Hepatocyte (in vitro differentiated cells): ENCODE data around the gene GNG10. TPM values are rescaled to one million over a fixed set of nuclear protein-coding genes. Genes with fewer than 3 reads are reported as not detected.

ENCODE experiments used
- DNase-seq: peaks from one replicate; pipeline ENCODE4 v3.0.0-alpha.2; 2016; ENCODE audit warnings: low spot score
- H2AFZ ChIP-seq: fragments of 200-600 bp; sonication (generic); 2 replicates; pipeline ENCODE4 v1.6.0; 2016; ENCODE audit warnings: antibody characterized with exemption, mild to moderate bottlenecking
- H3K27ac ChIP-seq: fragments of 200-600 bp; sonication (generic); 2 replicates; pipeline ENCODE4 v1.5.1; 2016; ENCODE audit warnings: mild to moderate bottlenecking
- H3K27me3 ChIP-seq: fragments of 200-600 bp; sonication (generic); 2 replicates; pipeline ENCODE4 v1.6.1; 2016
- H3K36me3 ChIP-seq: fragments of 200-600 bp; sonication (generic); replicated peaks from 2 replicates; pipeline ENCODE4 v1.5.1; 2016; ENCODE audit warnings: low read depth; ENCODE audit not compliant: insufficient read depth
- H3K4me1 ChIP-seq: fragments of 200-600 bp; sonication (generic); 2 replicates; pipeline ENCODE4 v1.5.1; 2016; ENCODE audit warnings: mild to moderate bottlenecking, moderate library complexity; ENCODE audit not compliant: insufficient read depth
- H3K4me2 ChIP-seq: fragments of 200-600 bp; sonication (generic); 2 replicates; pipeline ENCODE4 v1.6.0; 2016
- H3K4me3 ChIP-seq: fragments of 200-600 bp; sonication (generic); 2 replicates; pipeline ENCODE4 v1.5.1; 2016; ENCODE audit warnings: mild to moderate bottlenecking
- H3K79me2 ChIP-seq: fragments of 200-600 bp; sonication (generic); 2 replicates; pipeline ENCODE4 v1.6.0; 2017; ENCODE audit warnings: mild to moderate bottlenecking
- H3K9me2 ChIP-seq: fragments of 200-600 bp; sonication (generic); replicated peaks from 2 replicates; pipeline ENCODE4 v1.6.0; 2017; ENCODE audit warnings: mild to moderate bottlenecking; ENCODE audit not compliant: insufficient read depth
- H3K9me3 ChIP-seq: fragments of 200-600 bp; sonication (generic); 2 replicates; pipeline ENCODE4 v1.5.1; 2016; ENCODE audit warnings: low read depth, mild to moderate bottlenecking
- H4K20me1 ChIP-seq: fragments of 200-600 bp; sonication (generic); 2 replicates; pipeline ENCODE4 v1.6.0; 2016; ENCODE audit warnings: mild to moderate bottlenecking; ENCODE audit not compliant: insufficient read depth, poor library complexity, severe bottlenecking
- EZH2 ChIP-seq: fragments of 200-600 bp; sonication (generic); IDR thresholded peaks from 2 replicates; pipeline ENCODE4 v1.6.1; 2016; ENCODE audit warnings: antibody characterized with exemption, mild to moderate bottlenecking, borderline replicate concordance
- EZH2phosphoT487 ChIP-seq: fragments of 200-600 bp; sonication (generic); IDR thresholded peaks from one replicate; pipeline ENCODE4 v1.6.1; 2018; ENCODE audit warnings: antibody characterized with exemption, mild to moderate bottlenecking, low read depth, moderate library complexity; ENCODE audit not compliant: unreplicated experiment, severe bottlenecking
- WGBS: methylation state at CpG from one replicate; pipeline ENCODE4 v1.1.6; 2016; ENCODE audit warnings: low lambda C conversion rate; ENCODE audit errors: missing lambda C conversion rate; 5-methylcytosine and 5-hydroxymethylcytosine counted together
- polyA plus RNA-seq: library from polyadenylated mRNA; unstranded; fragments of >200 nt; fragmentation: Nextera tagmentation; extraction: Ambion mirVana; gene quantifications from 2 replicates; pipeline ENCODE4 v1.2.1, GENCODE V29; 2016
- total RNA-seq: library from RNA; depleted of rRNA; stranded (reverse); fragments of >200 nt; gene quantifications from 2 replicates; pipeline ENCODE4 v1.2.3, GENCODE V29; 2014
- TF ChIP-seq, protein P1 (sequence below): fragments of 200-600 bp; sonication (generic); IDR thresholded peaks from 2 replicates; pipeline ENCODE4 v1.5.1; 2016; ENCODE audit warnings: antibody characterized with exemption, mild to moderate bottlenecking; ENCODE audit not compliant: poor library complexity

Gene GNG10
- total and polyA plus RNA-seq, 2 experiments from 2014 or later: 51.6 to 101 TPM

DNA sequence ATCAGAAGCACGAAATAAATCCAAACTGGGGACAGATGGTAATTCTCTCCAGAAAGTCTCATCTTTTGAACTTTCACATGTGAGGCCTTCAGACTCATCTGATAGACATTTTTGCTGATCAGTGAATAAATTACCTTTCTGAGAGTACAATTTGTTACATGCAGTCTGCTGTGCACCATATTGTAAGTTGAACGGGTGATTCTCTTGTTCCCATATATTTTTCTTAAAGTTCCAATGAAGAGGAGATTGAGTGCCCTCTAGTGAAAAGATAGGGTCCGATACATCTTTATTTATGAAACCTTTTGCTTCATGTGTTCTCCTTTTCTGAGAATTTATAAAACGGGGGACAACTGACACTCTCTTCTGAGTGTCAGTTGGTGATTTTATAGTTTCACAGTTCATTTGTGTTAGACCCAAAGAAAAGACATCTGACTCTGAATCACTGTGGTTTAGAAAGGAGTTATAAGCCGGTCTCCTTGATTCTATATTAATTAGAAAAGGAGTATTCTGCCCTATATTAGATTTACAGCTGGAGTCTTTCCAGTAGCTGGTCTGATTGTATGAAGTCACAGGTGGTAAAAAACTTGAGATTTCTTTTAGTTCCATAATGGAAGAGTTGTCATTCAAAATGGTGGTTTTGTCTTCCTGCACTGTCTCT, 30.4 kb downstream of the GNG10 start:
- no peak overlapping the region for H3K4me2 ChIP-seq
- H3K9me2 ChIP-seq: no peaks in the 10 kb centered on the region
- no peak for TF ChIP-seq EZH2phosphoT487
- TF ChIP-seq, protein P1, sequence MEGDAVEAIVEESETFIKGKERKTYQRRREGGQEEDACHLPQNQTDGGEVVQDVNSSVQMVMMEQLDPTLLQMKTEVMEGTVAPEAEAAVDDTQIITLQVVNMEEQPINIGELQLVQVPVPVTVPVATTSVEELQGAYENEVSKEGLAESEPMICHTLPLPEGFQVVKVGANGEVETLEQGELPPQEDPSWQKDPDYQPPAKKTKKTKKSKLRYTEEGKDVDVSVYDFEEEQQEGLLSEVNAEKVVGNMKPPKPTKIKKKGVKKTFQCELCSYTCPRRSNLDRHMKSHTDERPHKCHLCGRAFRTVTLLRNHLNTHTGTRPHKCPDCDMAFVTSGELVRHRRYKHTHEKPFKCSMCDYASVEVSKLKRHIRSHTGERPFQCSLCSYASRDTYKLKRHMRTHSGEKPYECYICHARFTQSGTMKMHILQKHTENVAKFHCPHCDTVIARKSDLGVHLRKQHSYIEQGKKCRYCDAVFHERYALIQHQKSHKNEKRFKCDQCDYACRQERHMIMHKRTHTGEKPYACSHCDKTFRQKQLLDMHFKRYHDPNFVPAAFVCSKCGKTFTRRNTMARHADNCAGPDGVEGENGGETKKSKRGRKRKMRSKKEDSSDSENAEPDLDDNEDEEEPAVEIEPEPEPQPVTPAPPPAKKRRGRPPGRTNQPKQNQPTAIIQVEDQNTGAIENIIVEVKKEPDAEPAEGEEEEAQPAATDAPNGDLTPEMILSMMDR: peak; percentile 57
- H4K20me1 ChIP-seq: no peaks in the 10 kb centered on the region
- no peak overlapping the region for H2AFZ ChIP-seq
- H3K79me2 ChIP-seq: no peaks in the 10 kb centered on the region
- no peaks in the 10 kb centered on the region for H3K4me1 ChIP-seq
- H3K27ac ChIP-seq: no peak overlapping the region
- no peaks in the 10 kb centered on the region for H3K36me3 ChIP-seq
- no peak overlapping the region for H3K4me3 ChIP-seq
- H3K27me3 ChIP-seq: no peaks in the 10 kb centered on the region
- DNase-seq: peak; percentile 25
- WGBS: 49% methylated on average over 5 of the region's 5 CpGs
- H3K9me3 ChIP-seq: no peaks in the 10 kb centered on the region

DNA sequence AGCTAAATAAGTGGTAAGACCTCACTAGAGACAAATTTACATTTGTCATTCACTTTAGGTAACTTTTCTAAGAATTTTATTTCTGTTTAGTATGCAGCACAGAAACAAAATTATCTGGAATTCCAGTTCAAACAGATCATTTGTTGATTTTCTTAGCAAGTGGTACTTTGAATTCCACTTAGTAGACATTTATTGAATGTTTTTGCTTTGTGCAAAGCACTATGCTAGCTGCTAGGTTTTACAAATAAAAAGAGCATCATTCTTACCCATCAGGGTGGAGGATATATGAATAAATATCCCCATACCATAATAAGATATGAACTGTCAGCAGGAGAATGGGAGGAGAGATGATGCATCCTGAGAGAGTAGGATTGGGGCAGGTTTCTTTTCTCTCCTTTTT, 35.4 kb downstream of the GNG10 start:
- H2AFZ ChIP-seq: no peak overlapping the region
- no peaks in the 10 kb centered on the region for H4K20me1 ChIP-seq
- no peak overlapping the region for H3K4me2 ChIP-seq
- no peak overlapping the region for H3K27ac ChIP-seq
- H3K36me3 ChIP-seq: no peaks in the 10 kb centered on the region
- H3K4me1 ChIP-seq: peaks cover 5% of the 10 kb centered on the region
- DNase-seq: no peak
- TF ChIP-seq, protein P1: no peak
- TF ChIP-seq EZH2phosphoT487: no peak
- TF ChIP-seq EZH2: no peak
- no peaks in the 10 kb centered on the region for H3K27me3 ChIP-seq
- H3K9me2 ChIP-seq: no peaks in the 10 kb centered on the region
- no peaks in the 10 kb centered on the region for H3K9me3 ChIP-seq
- no peak overlapping the region for H3K4me3 ChIP-seq
- no peaks in the 10 kb centered on the region for H3K79me2 ChIP-seq

DNA sequence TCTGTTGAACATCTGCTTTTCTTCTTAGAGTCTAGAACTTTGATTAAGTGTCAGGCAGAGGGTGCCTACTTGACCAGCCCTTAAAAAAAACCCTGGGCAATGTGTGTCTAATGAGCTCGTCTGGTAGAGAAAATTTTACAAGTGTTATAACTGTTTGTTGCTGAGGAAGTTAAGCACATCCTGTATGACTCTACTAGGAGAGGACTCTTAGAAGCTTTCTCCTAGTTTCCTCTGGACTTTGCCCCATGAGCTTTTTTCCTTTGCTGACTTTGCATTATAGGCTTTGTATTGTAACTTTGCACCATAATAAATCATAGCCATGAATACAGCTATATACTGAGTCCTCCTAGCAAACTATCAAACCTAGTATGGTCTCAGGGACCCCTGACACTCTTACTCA, 39.4 kb downstream of the GNG10 start:
- DNase-seq: peak; percentile 44
- Histone ChIP-seq H3K27ac (peak overlapping the region; percentile 74), H3K36me3 (no peaks in the 10 kb centered on the region), H3K4me1 (peaks cover 5% of the 10 kb centered on the region), H3K4me2 (no peak overlapping the region), H3K79me2 (no peaks in the 10 kb centered on the region), H4K20me1 (no peaks in the 10 kb centered on the region), H2AFZ (no peak overlapping the region), H3K9me2 (no peaks in the 10 kb centered on the region), H3K27me3 (no peaks in the 10 kb centered on the region), H3K9me3 (no peaks in the 10 kb centered on the region), H3K4me3 (no peak overlapping the region)
- 53% methylated on average over 1 of the region's 1 CpG for WGBS
- TF ChIP-seq, protein P1: no peak
- TF ChIP-seq EZH2 (no peak), EZH2phosphoT487 (no peak)

DNA sequence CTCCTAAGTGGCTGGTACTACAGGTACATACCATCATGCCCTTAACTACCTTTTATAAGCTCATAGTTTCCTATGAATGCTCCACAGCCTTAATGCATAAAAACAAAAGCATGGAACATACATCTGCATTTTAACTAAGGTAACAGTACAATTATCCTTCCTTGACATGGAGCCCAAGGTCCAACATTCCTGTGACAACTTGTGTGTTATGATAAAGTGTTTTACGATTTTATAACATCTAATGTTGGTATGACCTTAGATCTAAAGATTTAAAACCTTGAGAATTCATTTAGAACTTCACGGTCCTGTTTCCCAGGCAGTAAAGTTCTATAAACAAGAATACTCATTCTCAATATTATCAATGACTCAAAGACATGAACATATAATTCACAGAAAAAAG, 43.1 kb downstream of the GNG10 start:
- H3K9me2 ChIP-seq: no peaks in the 10 kb centered on the region
- no peak for DNase-seq
- H3K27me3 ChIP-seq: no peaks in the 10 kb centered on the region
- H2AFZ ChIP-seq: no peak overlapping the region
- no peak overlapping the region for H3K4me3 ChIP-seq
- H3K4me2 ChIP-seq: no peak overlapping the region
- no peaks in the 10 kb centered on the region for H3K79me2 ChIP-seq
- no peak overlapping the region for H3K27ac ChIP-seq
- peaks cover 5% of the 10 kb centered on the region for H3K4me1 ChIP-seq
- H3K9me3 ChIP-seq: no peaks in the 10 kb centered on the region
- no peaks in the 10 kb centered on the region for H4K20me1 ChIP-seq
- no peaks in the 10 kb centered on the region for H3K36me3 ChIP-seq
- WGBS: 82% methylated on average over 2 of the region's 2 CpGs
- TF ChIP-seq EZH2 (no peak), EZH2phosphoT487 (no peak)
- TF ChIP-seq, protein P1: no peak
